Superior temporal gyrus (tissue), 1 donor: Measurements from ENCODE around the gene MGAT4D.
A peak's percentile ranks its signal among the peaks of the same experiment; 100 is the strongest.
"Not testable (repeated sequence)": the region's sequence is repeated elsewhere in the genome, so short reads cannot be mapped to it uniquely, and the experiment has no call there.

Source experiments
- DNase-seq: peaks from one replicate; pipeline ENCODE4 v3.0.0-alpha.2; 2016; ENCODE audit errors: extremely low spot score

Gene MGAT4D

DNA sequence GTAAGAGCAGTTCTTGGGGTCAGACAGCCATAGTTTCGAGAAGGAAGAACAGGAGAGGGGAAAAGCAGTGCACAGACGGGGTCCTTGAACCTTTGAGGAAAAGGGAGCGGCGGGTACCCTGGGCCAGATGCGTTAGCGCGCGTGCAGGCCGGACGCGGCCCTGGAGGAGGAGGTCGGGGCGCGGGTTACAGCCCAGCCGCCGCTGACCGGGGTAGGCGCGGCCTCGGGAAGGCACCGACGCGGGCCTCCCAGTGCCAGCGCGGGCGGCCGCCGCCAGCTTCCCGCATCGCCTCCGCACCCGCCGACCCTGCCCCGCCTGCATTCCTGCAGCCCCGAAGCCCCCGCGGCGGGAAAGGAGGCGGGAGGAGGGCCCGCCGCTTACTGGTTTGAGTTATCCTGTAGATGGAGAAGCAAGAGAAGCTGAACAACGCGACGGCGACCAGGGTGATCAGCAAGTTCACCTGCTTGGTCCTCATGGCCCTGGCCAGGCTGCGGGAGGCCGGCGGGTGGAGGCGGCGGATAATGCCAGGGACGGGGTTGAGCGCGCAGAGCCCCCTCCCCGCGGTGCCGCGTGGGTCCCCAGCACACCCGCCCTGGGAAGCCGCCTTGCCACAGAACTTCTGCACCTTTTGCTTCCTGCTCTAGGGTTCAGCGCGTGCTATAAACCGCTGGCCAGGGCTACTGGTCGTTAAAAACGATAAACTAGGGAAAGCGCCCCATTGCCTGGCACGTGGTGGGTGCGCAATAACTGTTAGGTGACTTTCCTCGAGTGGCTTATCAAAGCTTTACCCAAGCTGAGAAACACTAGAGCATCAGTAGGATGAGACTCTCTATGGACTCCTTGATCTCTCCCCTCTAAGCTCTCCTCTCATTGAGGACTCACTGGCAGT is at the start of gene MGAT4D:
Gene MGAT4D, minus strand, starts transcription at position 547 of the 890 bp plus-strand sequence. Its CDS starts 71 bp downstream, at position 476.
- DNase-seq: no peak

DNA sequence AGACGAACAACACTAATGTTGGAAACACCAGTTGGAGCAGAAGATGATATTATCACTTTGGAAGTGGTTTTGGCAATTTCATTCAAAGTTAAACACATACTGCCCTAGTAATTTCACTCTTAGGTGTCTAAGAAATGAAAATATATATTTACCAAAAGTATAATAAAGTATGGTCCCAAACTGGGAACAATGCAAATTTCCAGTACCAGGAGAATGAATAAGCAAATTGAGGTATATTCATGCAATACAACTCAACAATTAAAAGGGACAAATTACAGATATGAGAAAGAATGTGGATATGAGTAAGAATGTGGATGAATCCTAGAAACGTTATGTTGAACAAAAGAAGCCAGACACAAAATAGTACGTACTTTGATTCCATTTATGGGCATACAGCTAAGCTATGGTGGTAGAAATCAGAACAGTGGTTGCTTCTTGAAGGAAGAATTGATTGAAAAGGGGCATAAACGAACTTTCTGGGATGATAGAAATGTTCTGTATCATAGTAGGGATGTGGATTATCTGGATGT is 35.9 kb upstream of the MGAT4D start:
- no peak for DNase-seq

DNA sequence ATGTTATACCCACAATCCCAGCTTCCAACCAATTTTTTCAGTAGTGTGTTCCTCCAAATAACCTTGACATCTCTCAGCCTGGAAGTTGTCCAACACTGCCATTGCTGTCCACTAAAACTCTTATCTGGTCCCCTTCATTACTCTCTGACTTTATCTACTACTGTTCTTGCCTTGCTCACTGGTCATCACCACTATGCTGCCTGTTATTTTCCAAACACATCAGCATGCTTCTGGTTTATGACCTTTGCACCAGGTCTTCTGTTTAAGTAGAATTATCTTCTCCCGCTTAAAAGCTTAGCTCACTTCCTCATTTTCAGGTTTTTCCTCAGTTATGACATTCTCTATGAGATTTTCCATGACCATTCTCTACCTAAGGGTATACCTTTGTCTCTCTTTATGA is 31.3 kb upstream of the MGAT4D start:
- no peak for DNase-seq

DNA sequence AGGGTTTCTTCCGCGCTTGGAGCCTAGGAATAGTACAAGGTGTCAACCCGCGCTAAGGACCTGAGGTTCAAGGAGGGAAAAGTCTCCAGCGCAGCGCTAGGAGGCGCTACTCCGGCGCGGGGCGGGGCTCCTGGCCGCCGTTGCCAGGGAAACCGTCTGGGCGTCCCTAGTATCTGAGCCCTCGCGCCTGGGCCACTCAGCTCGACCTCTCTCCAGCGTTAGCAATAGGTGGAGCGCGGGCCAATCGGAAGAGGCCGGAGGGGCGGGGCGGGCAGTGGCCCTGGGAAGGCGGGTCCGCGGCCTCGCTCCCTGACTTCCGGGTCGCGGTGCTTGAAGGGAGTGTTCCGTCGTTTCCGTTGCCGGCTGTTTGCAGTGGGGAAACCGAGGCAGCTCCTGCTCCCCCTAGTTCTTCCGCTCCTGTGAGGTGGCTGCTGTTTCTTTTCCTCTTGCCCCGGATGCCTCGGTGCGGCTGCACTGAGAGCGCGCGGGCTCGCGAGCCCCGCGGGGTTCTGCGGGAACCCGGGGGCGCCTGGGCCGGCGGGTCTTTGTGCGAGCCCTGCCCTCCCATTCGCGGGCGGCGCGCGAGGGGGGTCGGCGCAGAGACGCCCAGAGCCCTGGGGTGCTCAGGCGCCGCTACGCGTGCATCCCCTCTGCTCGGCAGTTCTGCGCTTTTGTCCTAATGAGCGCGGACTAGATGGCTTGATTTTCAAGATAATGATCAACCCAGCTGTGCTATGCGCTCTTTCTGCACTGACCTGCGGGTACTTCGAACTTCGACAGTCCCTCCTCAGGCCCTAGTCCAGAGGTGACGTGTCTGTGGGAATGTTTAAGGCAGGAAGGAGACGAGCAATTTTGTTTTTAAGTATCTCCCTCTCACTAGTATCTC is 26.0 kb upstream of the MGAT4D start, which contains the start of gene ELMOD2:
Gene ELMOD2, plus strand, starts transcription at position 312 of the 886 bp plus-strand sequence. CDS start 1,261 bp downstream, outside the sequence.
- peak; percentile 95 for DNase-seq

DNA sequence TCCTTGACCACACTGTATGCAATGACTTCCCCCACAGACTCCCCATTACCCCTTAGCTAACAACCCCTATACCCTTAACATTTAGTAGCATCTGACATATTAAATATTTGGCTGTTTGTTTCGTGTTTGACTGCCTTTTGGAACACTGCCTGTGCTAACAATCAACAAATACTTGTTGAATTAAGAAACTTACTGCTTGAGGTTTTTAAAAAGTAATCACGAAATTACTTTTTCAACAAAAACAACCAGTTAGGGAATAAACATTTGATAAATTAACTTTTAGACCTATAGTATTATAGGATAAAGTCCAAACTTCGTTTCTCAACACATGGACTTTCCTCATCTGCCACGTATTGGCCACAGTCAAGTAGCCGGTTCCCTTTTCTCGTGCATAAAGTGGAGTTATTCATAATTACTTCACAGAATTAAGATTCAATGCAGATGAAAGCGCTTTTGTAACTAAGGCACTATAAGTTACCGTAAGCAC is 25.3 kb upstream of the MGAT4D start:
- DNase-seq: no peak

DNA sequence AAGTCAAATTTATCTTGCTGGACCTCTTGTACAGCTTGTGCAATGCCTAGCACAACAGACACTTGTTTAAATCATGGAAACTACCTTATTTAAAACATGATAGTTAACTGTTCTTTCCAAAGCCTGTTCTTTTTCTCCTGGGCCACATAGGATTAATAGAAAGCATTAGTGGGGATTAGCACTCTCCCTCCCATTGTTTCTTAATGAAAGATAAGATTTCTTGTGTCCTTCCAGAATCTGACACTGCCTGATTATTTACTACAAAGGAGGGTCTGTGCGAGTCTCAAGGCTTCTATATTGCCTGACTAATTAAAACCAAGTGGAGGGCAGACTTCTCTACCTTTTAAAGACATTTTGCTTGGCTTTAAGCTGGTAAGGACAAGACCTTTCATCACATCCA is 17.3 kb upstream of the MGAT4D start:
- DNase-seq: no peak

DNA sequence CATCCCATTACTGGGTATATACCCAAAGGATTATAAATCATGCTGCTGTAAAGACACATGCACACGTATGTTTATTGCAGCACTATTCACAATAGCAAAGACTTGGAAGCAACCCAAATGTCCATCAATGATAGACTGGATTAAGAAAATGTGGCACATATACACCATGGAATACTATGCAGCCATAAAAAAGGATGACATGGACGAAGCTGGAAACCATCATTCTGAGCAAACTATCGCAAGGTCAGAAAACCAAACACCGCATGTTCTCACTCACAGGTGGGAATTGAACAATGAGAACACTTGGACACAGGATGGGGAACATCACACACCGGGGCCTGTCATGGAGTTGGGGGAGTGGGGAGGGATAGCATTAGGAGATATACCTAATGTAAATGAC is 15.7 kb upstream of the MGAT4D start:
- DNase-seq: not testable (repeated sequence)

DNA sequence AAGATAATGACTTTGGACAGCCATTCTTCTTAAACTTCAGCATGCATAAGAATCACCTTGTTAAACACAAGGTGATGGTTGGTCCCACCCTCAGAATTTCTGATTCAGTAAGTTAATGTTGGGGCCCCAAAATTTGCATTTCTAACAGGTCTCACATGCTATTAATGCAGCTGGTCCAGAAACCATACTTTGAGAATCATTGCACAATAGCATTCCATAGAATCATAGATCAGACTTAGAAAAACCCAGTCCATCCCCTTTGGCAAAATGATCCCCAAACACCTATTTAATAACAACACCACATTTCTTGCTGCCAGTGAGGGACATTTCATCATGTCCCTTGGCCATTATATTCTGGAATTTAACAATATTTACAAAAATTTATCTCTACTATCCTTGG is 6.2 kb upstream of the MGAT4D start:
- DNase-seq: no peak

DNA sequence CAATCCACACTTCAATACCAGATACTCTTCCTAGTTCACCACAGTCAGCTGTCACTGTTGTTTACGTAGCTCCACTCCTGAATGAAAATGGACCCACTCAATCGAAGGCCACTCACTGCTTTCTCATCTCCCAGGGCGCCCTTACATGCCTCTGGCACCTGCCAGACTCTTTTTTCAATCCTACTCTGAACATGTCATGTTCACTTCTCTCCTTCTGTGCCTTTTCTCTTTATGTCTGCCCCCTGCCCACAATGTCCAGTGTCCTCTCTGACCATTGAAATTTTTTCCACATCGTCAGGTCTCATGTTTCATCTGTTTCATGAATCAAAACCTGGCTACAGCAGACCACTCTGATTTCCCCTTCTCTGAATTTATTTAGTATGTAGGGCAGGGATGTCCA is 1.3 kb upstream of the MGAT4D start:
- DNase-seq: no peak

DNA sequence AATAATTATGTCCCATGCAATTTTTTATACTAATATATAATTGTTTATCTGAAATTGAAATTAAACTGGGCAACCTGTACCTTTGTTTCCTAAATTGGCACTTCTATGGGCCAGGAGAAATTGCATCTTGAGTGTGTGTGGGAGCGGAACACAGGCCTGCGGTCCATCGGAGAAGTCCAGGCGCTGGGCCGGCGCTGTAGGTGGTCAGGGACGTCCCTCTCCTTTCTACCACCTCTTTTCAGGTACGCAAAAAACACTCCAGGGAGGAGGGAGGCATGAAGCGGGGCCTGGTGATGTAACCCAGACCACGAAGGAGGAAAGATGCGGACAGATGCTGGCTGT is 717 bp downstream of the MGAT4D start:
- no peak for DNase-seq

DNA sequence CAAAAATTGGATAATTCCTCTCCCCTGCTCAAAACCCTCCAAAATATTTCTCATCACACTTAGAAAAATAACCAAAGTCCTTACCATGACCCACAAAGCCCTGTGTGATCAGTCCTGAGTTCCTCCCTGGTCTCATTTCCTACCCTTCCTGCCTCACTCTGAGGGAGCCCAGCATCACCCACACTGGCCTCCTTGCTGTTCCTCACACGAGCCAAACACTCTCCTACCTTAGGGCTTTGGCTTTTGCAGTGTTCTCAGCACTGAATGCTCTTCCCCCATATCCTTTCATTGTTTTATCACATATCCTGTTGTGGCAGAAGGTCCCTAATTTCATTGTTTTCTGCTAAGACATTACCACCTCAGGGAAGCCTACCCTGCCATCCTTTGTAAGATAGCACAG is 12.2 kb downstream of the MGAT4D start:
- no peak for DNase-seq

DNA sequence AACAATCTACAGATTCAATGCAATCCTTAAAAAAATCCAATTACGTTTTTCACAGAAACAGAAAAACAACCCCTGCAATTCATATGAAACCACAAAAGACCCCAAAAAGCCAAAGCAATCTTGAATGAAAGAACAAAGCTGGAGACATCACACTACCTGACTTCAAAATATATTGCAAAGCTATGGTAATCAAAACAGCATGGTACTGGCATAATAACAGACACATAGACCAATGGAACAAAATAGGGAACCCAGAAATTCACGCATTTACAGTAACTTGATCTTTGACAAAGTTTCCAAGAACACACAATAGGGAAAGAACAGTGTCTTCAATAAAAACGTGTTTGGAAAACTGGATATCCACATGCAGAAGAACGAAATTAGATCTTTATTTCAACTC is 14.6 kb downstream of the MGAT4D start:
- no peak for DNase-seq

DNA sequence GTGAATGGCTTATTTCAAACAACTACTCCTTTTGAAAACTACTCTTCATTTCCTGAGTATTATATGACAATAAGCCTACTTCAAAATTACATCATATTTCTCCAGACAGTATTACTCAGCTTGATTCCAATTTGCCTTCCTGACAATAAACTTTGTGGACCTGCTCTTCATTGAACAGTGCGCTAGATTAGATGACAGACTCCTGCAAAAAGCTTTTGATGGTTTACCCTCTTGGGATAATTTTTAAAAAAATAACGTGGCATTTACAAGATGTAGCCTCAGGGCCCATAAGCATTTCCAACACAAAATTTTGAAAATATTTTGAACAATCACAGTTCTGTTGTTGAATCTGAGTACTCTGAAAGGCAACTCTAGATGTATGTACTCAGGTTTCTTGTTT is 25.9 kb downstream of the MGAT4D start:
- no peak for DNase-seq

DNA sequence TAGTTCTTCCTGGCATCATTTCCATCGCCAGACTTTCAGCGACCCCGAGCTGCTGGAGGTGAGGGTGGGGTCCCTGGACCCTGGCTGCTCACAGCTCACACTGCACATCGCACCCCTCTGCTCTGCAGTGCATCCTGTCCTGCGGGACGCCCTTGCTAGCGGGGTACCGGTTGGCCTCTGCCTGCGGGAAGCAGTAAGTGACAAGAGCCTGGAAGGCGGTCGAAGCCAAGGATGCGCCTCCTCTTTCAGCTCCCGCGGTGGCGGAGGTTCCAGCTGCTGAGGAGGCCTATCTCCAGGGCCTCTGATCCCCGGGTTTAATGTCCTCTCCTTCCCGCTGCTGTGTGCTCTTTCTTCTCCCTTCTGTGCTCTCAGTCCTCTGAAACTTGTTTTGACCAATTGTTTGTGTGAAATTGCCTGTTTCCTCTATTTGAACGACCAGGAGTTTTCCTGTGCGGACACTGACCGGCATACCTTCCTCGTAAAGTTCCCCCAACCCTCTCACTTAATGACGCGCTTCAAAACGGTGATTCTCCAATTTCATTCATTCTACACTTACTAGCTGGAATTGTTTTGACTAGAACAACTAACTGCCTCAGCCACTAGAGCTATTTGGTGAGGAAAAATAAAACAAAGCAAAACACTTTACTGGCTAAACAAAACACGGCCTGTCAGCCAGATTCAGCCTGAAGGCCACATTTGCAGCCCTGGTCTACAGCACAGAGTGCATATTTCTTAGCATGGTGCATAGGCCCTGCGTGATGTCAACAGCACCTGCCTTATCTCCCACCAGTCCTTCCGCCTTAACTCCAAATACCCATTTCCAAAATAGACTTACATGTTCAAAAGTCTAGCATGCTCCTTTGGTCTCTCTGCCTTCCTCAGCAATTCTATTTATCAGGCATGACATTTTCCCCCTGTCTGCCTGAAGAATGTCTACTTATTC is 28.0 kb downstream of the MGAT4D start:
- no peak for DNase-seq

DNA sequence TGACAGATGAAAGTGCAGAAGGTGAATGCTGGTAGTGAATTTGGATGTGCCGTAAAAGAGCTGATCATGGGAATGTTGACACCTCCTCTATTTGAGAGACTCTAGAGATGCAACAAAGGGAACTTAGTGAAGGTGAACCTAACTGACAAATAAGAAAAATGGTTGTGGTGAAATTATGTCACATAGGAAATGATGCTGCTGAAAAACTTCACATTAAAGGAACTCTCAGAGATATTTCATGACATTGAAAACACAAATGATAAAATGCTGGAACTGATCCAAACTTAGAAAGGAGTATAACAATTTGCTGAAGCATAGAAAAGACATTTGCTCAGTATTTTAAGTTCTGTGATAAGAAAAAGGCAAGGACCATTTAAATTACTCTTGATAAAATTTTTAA is 31.9 kb downstream of the MGAT4D start:
- no peak for DNase-seq

DNA sequence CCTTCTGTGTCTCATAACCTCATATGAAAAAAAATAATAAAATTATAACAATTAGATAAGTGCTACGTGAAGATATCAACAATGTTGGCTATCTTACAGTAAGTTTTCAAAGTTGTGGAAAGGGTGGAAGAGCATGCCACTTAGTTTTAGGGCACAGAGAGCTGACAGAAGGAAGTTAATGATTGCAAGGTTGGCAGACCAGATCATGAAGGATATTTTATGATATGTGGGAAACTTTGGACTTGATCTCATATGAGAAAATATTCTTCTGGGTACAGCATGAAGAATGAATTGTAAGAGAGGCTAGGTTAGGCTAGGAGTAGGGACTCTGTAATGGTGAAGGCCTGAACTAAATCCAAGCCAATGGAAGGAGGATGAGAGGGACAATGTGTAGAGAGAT is 34.5 kb downstream of the MGAT4D start:
- no peak for DNase-seq

DNA sequence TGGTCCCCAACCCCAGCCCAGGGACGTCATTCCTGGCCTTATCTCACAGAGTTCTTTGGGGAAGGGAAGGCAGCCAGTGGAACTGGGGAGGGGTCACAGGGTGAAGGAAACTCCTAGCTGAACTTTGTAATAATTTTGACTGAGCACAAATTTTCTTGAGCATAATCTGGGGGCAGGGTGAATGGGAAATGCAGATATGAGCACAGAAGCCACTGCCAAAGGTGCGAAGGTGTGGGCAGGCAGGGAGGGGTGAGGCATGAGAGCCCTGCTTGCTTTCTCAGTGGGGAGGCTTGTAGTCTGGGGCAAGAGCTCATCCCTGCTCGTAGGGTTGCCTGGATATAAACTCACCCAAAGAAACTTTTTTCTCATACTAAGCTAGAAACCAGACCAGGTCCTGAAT is 34.9 kb downstream of the MGAT4D start:
- no peak for DNase-seq

DNA sequence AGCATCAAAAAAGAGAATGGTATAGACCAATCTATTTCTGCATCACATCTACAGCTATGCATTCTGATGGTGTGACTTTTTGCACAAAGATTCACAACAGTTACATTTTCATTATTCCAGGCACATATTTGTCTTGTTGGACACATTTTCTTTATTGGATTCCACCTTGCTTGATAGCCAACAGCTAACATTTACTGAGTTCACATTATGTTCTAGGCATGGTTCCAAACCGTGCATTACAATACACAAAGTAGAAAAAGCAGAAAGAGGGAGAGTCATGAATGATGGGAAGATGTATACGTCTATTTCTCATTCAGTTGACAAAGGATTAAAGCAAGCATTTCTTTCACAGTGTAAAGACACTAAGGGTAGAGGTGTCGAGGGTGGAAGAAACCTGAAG is 47.7 kb downstream of the MGAT4D start:
- no peak for DNase-seq

DNA sequence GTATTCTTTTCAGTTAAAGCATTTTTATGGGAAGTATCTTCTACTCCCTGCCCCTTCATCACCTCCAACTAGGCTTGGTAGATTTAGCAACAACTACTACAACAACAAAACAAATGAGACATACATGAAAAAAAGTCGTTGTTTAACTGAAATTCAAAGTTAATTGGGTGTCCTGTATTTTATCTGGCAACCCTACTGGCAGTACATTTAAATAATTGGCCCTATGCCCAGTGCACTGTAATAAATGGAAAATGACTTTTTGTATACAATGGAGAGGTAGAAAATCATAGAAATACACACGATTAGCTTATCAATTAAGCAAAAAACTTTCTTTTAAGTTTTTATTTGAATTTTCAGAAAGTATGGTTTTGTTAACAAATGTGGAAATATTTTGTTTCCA is 49.3 kb downstream of the MGAT4D start:
- DNase-seq: no peak

DNA sequence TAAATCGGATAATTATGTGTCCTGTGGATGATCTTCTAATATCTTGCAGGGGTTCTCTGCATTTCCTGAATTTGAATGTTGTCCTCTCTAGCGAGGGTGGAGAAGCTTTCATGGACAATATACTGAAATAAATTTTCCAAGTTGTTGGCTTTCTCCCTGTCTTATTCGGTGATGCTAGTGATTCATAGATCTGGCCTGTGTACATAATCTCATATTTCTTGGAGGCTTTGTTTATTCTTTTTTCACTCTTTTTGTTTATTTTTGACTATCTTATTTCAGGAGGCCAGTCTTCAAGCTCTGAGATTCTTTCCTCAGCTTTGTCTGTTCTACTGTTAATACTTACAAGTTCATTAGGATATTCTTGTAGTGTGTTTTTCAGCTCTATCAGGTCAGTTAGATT is 49.9 kb downstream of the MGAT4D start:
- no peak for DNase-seq

DNA sequence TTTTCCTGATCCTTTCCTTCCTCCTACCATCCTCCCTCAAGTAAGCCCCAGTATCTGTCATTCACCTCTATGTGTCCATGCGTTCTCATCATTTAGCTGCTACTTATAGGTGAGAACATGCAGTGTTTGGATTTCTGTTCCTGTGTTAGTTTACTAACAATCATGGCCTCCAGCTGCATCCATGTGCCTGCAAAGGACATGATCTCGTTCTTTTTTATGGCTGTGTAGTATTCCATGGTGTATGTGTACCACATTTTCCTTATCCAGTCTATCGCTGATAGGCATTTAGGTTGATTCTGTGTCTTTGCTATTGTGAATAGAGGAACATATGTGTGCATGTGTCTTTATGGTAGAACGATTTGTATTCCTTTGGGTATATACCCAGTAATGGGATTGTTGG is 53.7 kb downstream of the MGAT4D start:
- not testable (repeated sequence) for DNase-seq
